Measurements from ENCODE around the gene RAB4A.

RAB4A gene

DNA sequence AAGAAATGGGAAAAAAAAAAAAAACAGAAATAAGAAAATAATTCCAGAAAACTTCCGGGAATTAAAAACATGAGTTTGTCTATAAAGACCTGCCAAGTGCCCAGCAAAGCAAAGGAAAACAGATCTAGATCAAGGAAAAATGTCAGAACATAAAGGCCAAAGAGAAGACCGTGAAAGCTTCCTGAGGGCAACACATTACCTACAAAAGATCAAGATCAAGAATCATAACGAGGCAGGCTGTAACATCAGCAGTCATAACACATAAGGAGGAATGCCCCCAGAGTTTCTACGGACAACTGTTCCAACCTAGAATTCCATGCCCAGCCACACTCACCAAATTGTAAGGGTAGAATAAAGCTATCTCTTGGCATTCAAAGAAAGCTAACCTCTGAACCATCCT is 68.2 kb downstream of the RAB4A start:
- DNase-seq (ENCODE audit: low spot score) = no peak

DNA sequence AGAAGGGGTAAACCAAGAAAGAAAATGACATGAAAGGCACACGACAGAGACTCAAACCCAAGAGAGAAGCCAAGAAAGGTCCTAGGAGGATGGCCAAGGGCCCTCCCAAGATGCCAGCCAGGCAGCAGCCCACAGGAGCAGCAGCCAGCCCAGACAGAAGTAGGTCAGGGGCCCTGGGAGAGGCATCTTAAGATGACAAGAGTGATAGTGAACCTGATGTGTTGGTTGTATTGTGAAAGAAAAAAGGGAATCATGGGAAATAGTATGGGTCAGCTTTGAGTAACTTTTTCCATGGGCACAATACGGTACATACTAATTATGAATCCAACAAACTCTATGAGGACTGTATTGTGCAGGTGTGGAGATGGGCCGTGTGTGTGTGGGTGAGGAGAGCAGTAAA is 68.6 kb downstream of the RAB4A start:
- DNase-seq (ENCODE audit: low spot score) = no peak

DNA sequence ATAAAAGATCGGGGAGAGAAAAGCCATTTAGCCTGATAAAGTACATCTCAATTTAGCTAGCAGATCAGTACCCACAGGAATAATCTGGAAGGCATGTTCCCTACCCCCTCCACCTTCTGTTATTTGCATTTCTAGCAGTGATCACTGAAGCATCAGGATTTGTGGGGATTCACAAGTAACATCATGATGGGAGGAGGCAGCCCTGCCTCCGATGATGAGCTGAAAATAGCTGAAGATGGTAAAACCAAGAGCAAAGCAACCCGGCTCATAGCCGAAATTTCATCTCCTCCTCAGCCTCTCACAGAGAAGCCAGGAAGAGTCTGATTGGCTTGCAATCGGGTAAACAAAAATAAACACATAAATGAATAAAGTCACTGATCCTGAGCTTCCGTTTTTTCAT is 69.6 kb downstream of the RAB4A start:
- peak; percentile 69 for DNase-seq (ENCODE audit: low spot score)

DNA sequence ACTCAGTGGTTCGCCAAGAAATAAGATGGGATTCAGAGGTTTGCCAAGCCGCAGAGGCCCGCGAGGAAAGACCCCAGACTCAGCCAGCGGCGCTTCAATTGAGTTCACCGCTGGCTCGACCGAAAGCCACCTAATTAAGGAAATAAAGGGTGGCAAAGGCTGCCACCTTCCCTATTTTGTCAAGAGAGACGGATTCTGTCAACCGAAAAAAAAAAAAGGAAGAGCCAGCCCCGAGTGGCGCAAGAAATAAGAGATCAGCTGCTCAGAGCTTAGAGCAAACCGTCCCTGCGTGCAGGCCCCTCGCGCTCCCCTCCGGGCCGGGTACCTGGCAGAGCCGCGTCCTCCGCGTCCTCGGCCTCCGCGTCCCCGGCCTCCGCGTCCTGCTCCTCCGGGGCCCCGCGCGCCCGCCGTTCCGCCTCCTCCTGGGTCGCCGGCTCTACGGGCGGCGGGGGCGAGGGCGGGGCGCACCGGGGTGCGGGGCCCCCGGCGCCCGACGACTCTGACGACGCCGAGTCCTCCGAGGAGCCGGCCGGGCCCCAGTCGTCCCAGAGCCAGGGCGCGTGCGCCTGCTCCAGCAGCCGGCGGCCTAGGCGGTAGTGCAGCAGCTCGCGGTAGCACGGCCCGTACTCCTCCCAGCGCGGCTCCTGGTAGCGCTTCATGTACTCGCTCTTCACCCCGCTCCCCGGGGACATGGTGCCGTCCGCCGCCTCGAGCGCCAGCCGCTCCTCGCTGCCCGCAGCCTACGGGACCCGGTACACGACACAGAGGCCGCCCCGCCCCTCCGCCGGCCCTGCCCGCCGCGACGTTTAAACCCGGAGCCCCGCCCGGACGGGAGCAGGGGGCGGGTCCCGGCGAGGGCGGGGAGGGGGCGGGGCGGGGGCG is 71.1 kb downstream of the RAB4A start:
- peak; percentile 94 for DNase-seq (ENCODE audit: low spot score)

DNA sequence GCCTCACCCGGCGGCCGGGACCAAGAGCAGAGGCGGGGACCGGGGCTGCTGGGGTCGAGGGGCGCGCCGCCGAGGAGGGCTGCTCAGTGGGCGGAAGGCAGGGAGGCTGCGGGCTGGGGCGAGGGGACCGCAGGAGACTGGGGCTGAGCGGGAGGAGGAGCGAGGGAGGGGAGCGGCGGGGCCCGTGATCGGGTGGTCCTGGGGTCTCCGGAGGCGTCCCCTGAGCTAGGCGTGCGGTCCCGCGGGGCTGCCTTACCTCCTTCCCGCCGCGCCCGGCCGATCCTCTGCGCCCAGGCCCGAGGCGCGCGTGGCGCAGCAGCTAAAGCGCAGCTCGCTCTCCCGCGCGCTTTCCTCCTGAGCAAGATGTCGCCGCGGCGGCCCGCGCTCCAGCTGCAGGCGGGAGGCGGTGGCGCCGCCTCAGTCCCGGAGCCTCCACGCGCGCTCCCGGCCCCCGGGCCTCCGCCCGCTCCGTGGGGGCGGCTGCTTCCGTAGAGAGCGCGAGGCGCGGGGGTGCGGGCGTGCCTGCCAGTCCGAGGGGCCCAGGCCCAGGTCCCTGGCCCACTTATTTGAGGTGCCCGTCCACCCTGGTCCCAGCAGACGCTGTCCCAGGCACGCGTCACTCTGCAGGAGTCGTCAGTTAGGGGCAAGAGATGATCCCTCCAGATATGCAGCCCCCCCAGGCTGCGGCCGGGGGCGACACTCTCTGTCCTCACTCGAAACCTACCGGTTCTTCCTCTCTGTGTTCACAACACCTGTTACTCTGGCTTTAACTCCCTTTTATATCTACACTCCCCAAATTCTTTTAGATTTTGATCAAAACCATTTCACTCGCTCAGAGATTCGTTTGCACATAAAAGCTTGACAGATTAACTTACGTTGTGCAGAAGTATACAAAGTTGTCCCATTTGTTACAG is 72.0 kb downstream of the RAB4A start, which contains the start of gene CCSAP:
Gene CCSAP (minus strand): TSS at position 392 of the 914 bp plus-strand sequence. CDS start 582 bp downstream, outside the sequence.
- peak; percentile 72 for DNase-seq (ENCODE audit: low spot score)

DNA sequence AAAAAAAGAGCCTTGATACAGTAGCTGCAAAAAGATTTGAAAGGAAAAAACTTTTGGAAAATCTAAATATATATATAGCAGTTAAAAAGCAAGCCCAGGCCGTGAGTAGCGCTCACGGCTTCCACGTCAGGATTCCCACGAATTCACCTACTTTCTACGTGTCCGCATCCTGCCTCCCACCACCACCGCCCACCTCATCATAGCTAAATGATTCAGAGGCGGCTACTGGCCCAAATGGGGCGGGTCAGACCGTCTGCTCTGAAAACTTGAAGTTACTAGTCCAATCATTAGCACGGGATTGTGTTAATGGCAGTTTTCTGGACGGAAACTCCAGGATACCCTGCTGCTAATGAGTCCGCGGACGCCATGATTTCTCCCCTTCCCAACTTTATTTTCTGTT is 73.2 kb downstream of the RAB4A start:
- DNase-seq (ENCODE audit: low spot score) = no peak

DNA sequence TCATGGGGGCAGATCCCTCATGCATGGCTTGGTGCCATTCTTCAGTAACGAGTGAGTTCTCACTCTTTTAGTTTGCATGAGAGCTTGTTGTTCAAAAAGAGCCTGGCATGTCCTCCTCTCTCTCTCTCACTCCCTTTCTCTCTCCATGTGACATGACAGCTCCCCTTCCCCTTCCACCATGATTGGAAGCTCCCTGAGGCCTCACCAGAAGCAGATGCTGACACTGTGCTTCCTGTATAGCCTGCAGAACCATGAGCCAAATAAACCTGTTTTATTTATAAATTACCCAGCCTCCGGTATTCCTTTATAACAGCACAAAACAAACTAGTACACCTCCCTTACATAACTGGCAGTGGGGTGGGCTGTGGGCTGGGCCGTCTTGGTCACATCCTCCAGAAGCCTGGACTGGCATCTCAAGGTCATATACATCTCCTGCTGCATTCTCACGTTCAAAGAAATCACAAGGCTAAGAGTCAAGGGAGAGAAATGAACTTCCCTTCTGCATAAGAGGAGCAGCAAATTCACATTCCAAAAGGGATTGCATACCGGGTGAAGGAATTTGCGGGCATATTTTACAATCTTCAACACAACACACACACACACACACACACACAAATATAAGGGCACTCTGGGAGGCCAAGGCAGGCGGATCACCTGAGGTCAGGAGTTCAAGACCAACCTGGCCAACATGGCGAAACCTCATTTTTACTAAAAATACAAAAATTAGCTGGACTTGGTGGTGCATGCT is 74.2 kb downstream of the RAB4A start:
- DNase-seq (ENCODE audit: low spot score) = no peak

DNA sequence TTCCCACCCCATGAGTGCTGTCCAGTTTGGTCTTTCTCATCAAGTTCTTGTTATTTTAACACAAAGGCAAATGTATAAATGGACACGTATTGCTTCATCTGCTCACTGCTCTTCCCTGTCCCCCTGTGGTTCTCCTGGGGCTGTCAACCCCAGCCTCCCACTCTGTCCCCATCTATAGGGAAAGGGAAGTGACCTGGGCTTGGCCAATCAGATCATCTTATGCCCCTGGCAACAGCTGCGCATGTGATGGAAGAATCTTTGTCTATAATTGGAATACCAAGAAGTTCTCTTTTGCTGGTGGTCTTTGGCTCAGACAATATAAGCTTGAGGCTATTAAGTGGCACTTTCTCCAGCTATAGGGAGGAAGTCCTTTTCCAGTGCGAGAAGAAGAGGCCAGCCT is 76.6 kb downstream of the RAB4A start:
- no peak for DNase-seq (ENCODE audit: low spot score)

DNA sequence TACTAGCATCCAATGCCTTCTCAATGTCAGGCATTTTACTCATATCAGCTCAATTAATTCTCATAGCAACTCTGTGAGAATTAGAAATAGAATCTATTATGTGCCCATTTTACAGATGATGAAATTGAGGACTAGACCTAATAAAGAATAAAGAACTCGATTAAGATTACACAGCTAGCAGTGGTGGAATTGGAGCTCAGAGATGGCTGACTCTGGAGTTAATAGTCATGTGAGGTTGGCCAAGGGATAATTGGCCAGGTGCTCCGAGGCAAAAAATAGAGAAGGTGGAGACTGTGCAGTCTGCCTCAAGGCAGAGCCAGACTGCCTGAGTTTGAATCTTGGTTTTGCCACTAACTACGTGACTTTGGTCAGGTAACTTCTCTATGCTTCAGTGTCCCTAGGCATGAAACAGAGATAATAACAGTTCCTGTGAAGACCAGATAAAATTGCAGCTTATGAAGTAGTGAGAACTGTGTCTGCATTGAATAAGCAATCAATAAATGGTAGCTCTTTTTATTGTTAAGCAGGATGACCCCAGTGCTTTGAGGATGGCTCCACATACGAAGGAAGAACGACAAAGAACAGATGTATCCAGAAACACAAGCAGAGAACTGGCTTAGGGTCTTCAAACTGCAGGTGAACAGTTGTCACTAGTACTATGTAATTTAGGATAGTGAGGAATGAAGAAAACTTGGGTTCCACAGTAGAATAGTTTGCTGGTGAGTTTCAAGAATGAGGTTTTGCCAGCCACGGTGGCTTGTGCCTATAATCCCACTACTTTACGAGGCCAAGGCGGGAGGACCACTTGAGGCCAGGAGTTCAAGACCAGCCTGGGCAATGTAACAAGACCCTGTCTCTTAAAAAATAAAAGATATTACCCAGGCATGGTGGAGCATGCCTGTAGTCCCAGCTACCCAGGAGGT is 78.8 kb downstream of the RAB4A start:
- DNase-seq (ENCODE audit: low spot score) = no peak

DNA sequence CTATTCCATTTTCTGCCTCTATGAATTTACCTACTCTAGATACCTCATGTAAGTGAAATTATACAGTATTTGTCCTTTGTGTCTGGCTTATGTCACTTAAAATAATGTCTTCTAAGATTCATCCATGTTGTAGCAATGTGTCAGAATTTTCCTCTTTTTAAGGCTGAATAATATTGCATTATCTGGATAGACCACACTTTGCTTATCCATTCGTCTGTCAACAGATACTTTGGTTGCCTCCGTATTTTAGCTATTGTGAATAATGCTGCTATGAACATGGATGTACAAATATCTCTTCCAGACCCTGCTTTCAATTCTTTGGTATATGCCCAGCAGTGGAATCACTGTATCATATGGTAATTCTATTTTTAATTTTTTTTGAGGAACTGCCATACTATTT is 82.1 kb downstream of the RAB4A start:
- no peak for DNase-seq (ENCODE audit: low spot score)

DNA sequence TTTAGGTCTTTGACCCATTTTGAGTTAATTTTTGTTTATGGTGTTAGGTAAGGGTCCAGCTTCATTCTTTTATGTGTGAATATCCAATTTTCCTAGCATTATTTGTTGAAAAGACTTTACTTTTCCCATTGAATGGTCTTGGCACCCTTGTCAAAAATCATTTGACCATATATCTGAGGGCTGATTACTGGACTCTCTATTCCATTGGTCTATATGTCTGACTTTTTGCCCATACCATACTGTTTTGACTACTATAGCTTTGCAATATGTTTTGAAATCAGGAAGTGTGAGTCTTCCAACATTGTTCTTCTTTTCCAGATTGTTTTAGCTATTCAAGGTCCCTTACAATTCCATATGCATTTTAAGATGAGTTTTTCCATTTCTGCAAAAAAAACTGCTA is 83.3 kb downstream of the RAB4A start:
- no peak for DNase-seq (ENCODE audit: low spot score)

Data from Ammon's horn (tissue), 1 donor.